Smooth muscle cell (in vitro differentiated cells): ENCODE measurements around the gene SLC27A4. TPM values are rescaled to one million over a fixed set of nuclear protein-coding genes. Genes with fewer than 3 reads are reported as not detected.

Experiments
- DNase-seq: peaks from one replicate; lab custom pipeline; 2025; ENCODE audit not compliant: unreplicated experiment; lab: John Stamatoyannopoulos, UW
- H2AFZ ChIP-seq: fragments of 200-600 bp; sonication (generic); 2 replicates; pipeline ENCODE4 v1.6.0; 2016; ENCODE audit warnings: antibody characterized with exemption, low read depth, mild to moderate bottlenecking
- H3F3A ChIP-seq: fragments of 200-600 bp; sonication (generic); 2 replicates; pipeline ENCODE4 v1.6.0; 2017; ENCODE audit warnings: antibody characterized with exemption, low read depth
- H3K27ac ChIP-seq: fragments of 200-600 bp; sonication (generic); 2 replicates; pipeline ENCODE4 v1.5.1; 2016; ENCODE audit warnings: low read depth, mild to moderate bottlenecking
- H3K27me3 ChIP-seq: fragments of 200-600 bp; sonication (generic); 2 replicates; pipeline ENCODE4 v1.6.1; 2016; ENCODE audit warnings: low read depth, mild to moderate bottlenecking
- H3K36me3 ChIP-seq: fragments of 200-600 bp; sonication (generic); 2 replicates; pipeline ENCODE4 v1.5.1; 2016; ENCODE audit warnings: low read depth
- H3K4me1 ChIP-seq: fragments of 200-600 bp; sonication (generic); 2 replicates; pipeline ENCODE4 v1.5.1; 2016; ENCODE audit warnings: low read depth
- H3K4me2 ChIP-seq: fragments of 200-600 bp; sonication (generic); 2 replicates; pipeline ENCODE4 v1.6.0; 2016; ENCODE audit warnings: mild to moderate bottlenecking
- H3K4me3 ChIP-seq: fragments of 200-600 bp; sonication (generic); 2 replicates; pipeline ENCODE4 v1.5.1; 2016; ENCODE audit warnings: mild to moderate bottlenecking
- H3K79me2 ChIP-seq: fragments of 200-600 bp; sonication (generic); 2 replicates; pipeline ENCODE4 v1.6.0; 2016; ENCODE audit warnings: low read depth, mild to moderate bottlenecking
- H3K9ac ChIP-seq: fragments of 200-600 bp; sonication (generic); 2 replicates; pipeline ENCODE4 v1.6.0; 2016; ENCODE audit warnings: low read depth
- H3K9me3 ChIP-seq: fragments of 200-600 bp; sonication (generic); replicated peaks from 2 replicates; pipeline ENCODE4 v1.5.1; 2016; ENCODE audit warnings: low read depth
- H4K20me1 ChIP-seq: fragments of 200-600 bp; sonication (generic); 2 replicates; pipeline ENCODE4 v1.6.0; 2016; ENCODE audit warnings: low read depth
- CTCF ChIP-seq: fragments of 200-600 bp; sonication (generic); IDR thresholded peaks from 2 replicates; pipeline ENCODE4 v1.5.1; 2017; ENCODE audit warnings: borderline replicate concordance, mild to moderate bottlenecking, antibody characterized with exemption; ENCODE audit not compliant: insufficient read depth, poor library complexity, severe bottlenecking
- WGBS: methylation state at CpG from one replicate; pipeline ENCODE4 v1.1.7; 2016; ENCODE audit warnings: low lambda C conversion rate; 5-methylcytosine and 5-hydroxymethylcytosine counted together
- polyA plus RNA-seq: library from polyadenylated mRNA; unstranded; fragments of >200 nt; fragmentation: Nextera tagmentation; extraction: Ambion mirVana; gene quantifications from 2 replicates; pipeline ENCODE4 v1.2.1, GENCODE V29; 2016
- total RNA-seq: library from RNA; depleted of rRNA; stranded (reverse); fragments of >200 nt; gene quantifications from 2 replicates; pipeline ENCODE4 v1.2.3, GENCODE V29; 2014

SLC27A4 gene
- total and polyA plus RNA-seq, 2 experiments from 2014 or later, result 10.3 to 10.4 TPM

DNA sequence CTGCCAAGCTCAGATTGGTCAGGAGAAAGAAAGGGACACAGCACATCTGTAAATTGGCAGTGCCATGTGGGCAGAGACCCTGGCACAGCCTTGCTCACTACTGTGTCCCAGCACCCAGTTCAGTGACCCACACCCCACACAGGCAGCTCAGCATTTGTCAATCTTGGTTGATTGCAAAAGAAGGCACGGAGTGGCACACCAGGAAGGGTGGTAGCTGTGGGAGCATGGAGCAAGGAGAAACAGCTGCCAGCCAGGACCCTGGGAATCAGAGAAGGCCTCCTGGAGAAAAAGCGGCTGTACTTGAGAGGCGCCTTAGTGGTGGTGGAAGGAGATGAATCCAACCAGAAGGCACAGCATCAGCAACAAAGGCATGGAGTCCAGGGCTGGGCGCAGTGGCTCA, 3.5 kb downstream of the SLC27A4 start:
- 95% methylated on average over 4 of the region's 4 CpGs for WGBS
- DNase-seq, result no peak
- H3K4me1 ChIP-seq, result no peaks in the 10 kb centered on the region
- no peaks in the 10 kb centered on the region for H3K36me3 ChIP-seq
- no peak for TF ChIP-seq CTCF
- no peak overlapping the region for H3K9ac ChIP-seq
- H4K20me1 ChIP-seq, result no peaks in the 10 kb centered on the region
- H3F3A ChIP-seq, result no peaks in the 10 kb centered on the region
- no peaks in the 10 kb centered on the region for H3K27me3 ChIP-seq
- H3K27ac ChIP-seq, result no peak overlapping the region
- H3K79me2 ChIP-seq, result no peaks in the 10 kb centered on the region
- no peak overlapping the region for H2AFZ ChIP-seq
- H3K4me3 ChIP-seq, result no peak overlapping the region
- H3K9me3 ChIP-seq, result no peaks in the 10 kb centered on the region
- H3K4me2 ChIP-seq, result no peak overlapping the region

- no peaks in the 10 kb centered on the region for H3K27me3 ChIP-seq
- no peaks in the 10 kb centered on the region for H3K4me1 ChIP-seq
- no peak for DNase-seq
- no peaks in the 10 kb centered on the region for H3F3A ChIP-seq
- no peak overlapping the region for H3K9ac ChIP-seq
- no peaks in the 10 kb centered on the region for H3K9me3 ChIP-seq
- no peak overlapping the region for H3K4me2 ChIP-seq
- H4K20me1 ChIP-seq, result no peaks in the 10 kb centered on the region
- H3K36me3 ChIP-seq, result no peaks in the 10 kb centered on the region
- H3K4me3 ChIP-seq, result no peak overlapping the region
- H3K79me2 ChIP-seq, result no peaks in the 10 kb centered on the region
- no peak overlapping the region for H3K27ac ChIP-seq
- 97% methylated on average over 28 of the region's 28 CpGs for WGBS
- no peak for TF ChIP-seq CTCF
- no peak overlapping the region for H2AFZ ChIP-seq
Observed at GRCh38 chr9:128344931-128345605, 4.7 kb downstream of the SLC27A4 start.

- Histone ChIP-seq H4K20me1 (no peaks in the 10 kb centered on the region), H3K4me2 (no peak overlapping the region), H3K9ac (no peak overlapping the region), H3K4me3 (no peak overlapping the region), H3K36me3 (no peaks in the 10 kb centered on the region), H3K27me3 (no peaks in the 10 kb centered on the region), H2AFZ (no peak overlapping the region), H3K4me1 (no peaks in the 10 kb centered on the region), H3K27ac (no peak overlapping the region), H3K79me2 (no peaks in the 10 kb centered on the region), H3F3A (no peaks in the 10 kb centered on the region), H3K9me3 (no peaks in the 10 kb centered on the region)
- WGBS, result 81% methylated on average over 2 of the region's 2 CpGs
- no peak for DNase-seq
- TF ChIP-seq CTCF, result no peak
Observed at GRCh38 chr9:128349125-128349524, 8.8 kb downstream of the SLC27A4 start.

DNA sequence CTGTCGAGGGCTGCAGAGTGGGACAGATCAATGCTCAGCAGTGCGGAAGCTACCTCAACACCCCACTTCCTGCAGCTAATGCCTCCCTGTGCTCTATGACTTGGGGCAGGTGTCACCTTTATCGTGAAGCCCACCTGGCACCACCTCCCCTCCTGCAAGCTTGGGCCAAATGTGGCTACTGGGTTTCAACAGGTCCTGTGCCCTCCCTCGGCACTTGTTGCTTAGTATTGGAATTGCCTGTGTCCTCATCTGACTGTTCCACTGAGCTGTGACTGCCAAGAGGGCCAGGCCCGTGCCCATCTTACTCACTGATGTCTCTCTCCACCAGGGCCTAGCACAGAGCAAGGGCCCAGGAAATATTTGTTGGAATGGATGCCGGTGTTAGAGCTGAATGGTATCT, 9.4 kb downstream of the SLC27A4 start:
- Histone ChIP-seq H4K20me1 (no peaks in the 10 kb centered on the region), H3K27ac (no peak overlapping the region), H3K9me3 (no peaks in the 10 kb centered on the region), H3K4me1 (no peaks in the 10 kb centered on the region), H3K36me3 (no peaks in the 10 kb centered on the region), H3K79me2 (no peaks in the 10 kb centered on the region), H3K4me2 (no peak overlapping the region), H3F3A (no peaks in the 10 kb centered on the region), H3K9ac (no peak overlapping the region), H3K4me3 (no peak overlapping the region), H3K27me3 (no peaks in the 10 kb centered on the region), H2AFZ (no peak overlapping the region)
- DNase-seq, result no peak
- WGBS, result over 99% methylated on average over 6 of the region's 6 CpGs
- no peak for TF ChIP-seq CTCF
